Testis (tissue), 3 donors: ENCODE measurements around the gene VWDE. TPM values are rescaled to one million over a fixed set of nuclear protein-coding genes. Genes with fewer than 3 reads are reported as not detected.

Source experiments
- DNase-seq: peaks from one replicate; pipeline ENCODE4 v3.0.0-alpha.2; 2019
- H3K27ac ChIP-seq, 2 donors: fragments of 200-600 bp; sonication (generic); one replicate each; pipeline ENCODE4 v1.5.1; 2019
- H3K27me3 ChIP-seq: fragments of 200-600 bp; sonication (generic); one replicate; pipeline ENCODE4 v1.5.1; 2019
- H3K36me3 ChIP-seq: fragments of 200-600 bp; sonication (generic); one replicate; pipeline ENCODE4 v1.5.1; 2017; ENCODE audit warnings: low read depth; ENCODE audit errors: missing control alignments
- H3K4me1 ChIP-seq: fragments of 200-600 bp; sonication (generic); one replicate; pipeline ENCODE4 v1.5.1; 2019
- H3K4me3 ChIP-seq, 2 donors: fragments of 200-600 bp; sonication (generic); one replicate each; pipeline ENCODE4 v1.5.1; 2017 to 2019
- H3K9me3 ChIP-seq: fragments of 200-600 bp; sonication (generic); one replicate; pipeline ENCODE4 v1.5.1; 2017
- POLR2A ChIP-seq: fragments of 450-650 bp; IDR thresholded peaks from one replicate; pipeline ENCODE4 v1.6.1; 2017; ENCODE audit warnings: antibody characterized with exemption, mild to moderate bottlenecking, moderate library complexity
- WGBS, 2 donors: methylation state at CpG; one replicate each; pipeline ENCODE4 v1.1.5; 2018; 5-methylcytosine and 5-hydroxymethylcytosine counted together
- intact Hi-C: fragments of 100-400 bp; cut with DNase I; formaldehyde crosslinking; loops from one replicate; pipeline ENCODE4 v1.15.1; 2023; ENCODE audit warnings: low total_unique reads
- polyA plus RNA-seq: library from polyadenylated mRNA; stranded (reverse); fragments of 350-450 nt; fragmentation: Illumina TruSeq; extraction: RNeasy Lipid Tissue Mini Kit (QIAGEN cat#74804); gene quantifications from one replicate; pipeline ENCODE4 v1.2.3, GENCODE V29; 2014; ENCODE audit warnings: low read depth, low replicate concordance; ENCODE audit not compliant: insufficient read depth
- total RNA-seq, 2 donors: library from RNA; depleted of rRNA; stranded (reverse); fragments of >200 nt; gene quantifications; one replicate each; pipeline ENCODE4 v1.2.3, GENCODE V29; 2016
- TF ChIP-seq, protein P1 (sequence below), 3 experiments: fragments of 450-650 bp in 2 of 3; fragments of 200-600 bp in 1 of 3; sonication (generic) in 1 of 3; IDR thresholded peaks; one replicate each; pipeline ENCODE4 v1.5.1; 2016 to 2019; ENCODE audit warnings: antibody characterized with exemption in 3 of 3, mild to moderate bottlenecking in 2 of 3, moderate library complexity in 1 of 3

Gene VWDE
- total and polyA plus RNA-seq, 3 donors from 2014 or later = 0.45 to 6.6 (median 3.3) TPM

- no peak overlapping the region for H3K4me3 ChIP-seq
- no peak overlapping the region for H3K27ac ChIP-seq
- H3K4me1 ChIP-seq = no peaks in the 10 kb centered on the region
- WGBS, 2 donors = 76 to 89% methylated on average over 1 of the region's 1 CpG
- DNase-seq = no peak
- TF ChIP-seq, protein P1, sequence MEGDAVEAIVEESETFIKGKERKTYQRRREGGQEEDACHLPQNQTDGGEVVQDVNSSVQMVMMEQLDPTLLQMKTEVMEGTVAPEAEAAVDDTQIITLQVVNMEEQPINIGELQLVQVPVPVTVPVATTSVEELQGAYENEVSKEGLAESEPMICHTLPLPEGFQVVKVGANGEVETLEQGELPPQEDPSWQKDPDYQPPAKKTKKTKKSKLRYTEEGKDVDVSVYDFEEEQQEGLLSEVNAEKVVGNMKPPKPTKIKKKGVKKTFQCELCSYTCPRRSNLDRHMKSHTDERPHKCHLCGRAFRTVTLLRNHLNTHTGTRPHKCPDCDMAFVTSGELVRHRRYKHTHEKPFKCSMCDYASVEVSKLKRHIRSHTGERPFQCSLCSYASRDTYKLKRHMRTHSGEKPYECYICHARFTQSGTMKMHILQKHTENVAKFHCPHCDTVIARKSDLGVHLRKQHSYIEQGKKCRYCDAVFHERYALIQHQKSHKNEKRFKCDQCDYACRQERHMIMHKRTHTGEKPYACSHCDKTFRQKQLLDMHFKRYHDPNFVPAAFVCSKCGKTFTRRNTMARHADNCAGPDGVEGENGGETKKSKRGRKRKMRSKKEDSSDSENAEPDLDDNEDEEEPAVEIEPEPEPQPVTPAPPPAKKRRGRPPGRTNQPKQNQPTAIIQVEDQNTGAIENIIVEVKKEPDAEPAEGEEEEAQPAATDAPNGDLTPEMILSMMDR (IDR thresholded peaks at IDR 0.05) = no peak
- TF ChIP-seq POLR2A = no peak
- H3K9me3 ChIP-seq = no peaks in the 10 kb centered on the region
- no peaks in the 10 kb centered on the region for H3K27me3 ChIP-seq
- H3K36me3 ChIP-seq = no peaks in the 10 kb centered on the region
- intact Hi-C loops = no loop called here
These were observed 111.8 kb downstream of the VWDE start for GRCh38 chr7:12291870-12292269.

DNA sequence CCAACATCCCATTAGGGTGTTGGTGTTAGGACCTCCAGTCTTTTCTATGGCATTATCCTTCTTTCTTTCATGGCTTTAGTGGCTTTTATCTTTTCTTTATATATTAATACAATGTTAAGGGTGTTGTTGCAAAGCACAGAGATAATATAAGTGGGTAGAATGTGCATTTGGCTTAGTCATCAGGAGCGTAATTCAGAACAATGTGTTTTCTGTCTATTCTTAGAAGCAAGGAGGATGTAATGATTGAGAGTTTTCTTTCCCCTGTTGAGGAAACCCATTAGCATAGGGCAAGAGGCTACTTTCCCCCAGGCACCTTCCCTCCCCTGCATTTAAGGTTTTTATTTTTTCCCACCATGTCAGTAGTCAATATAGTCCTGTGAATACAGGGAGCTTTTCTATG lies 112.9 kb downstream of the VWDE start:
- H3K27me3 ChIP-seq = no peaks in the 10 kb centered on the region
- H3K36me3 ChIP-seq = no peaks in the 10 kb centered on the region
- H3K4me3 ChIP-seq = no peak overlapping the region
- no peak for DNase-seq
- H3K9me3 ChIP-seq = no peaks in the 10 kb centered on the region
- TF ChIP-seq, protein P1 (IDR thresholded peaks at IDR 0.05) = no peak
- no peak for TF ChIP-seq POLR2A
- WGBS, 2 donors = 72 to 73% methylated on average over 1 of the region's 1 CpG
- H3K27ac ChIP-seq = no peak overlapping the region
- intact Hi-C loops = no loop called here
- H3K4me1 ChIP-seq = no peaks in the 10 kb centered on the region

- intact Hi-C loops = no loop called here
- no peak overlapping the region for H3K4me3 ChIP-seq
- no peaks in the 10 kb centered on the region for H3K9me3 ChIP-seq
- H3K27me3 ChIP-seq = no peaks in the 10 kb centered on the region
- H3K36me3 ChIP-seq = no peaks in the 10 kb centered on the region
- no peak for DNase-seq
- H3K4me1 ChIP-seq = no peaks in the 10 kb centered on the region
- H3K27ac ChIP-seq = no peak overlapping the region
- WGBS, 2 donors = 76 to 78% methylated on average over 6 of the region's 6 CpGs
- TF ChIP-seq POLR2A = no peak
- TF ChIP-seq, protein P1 (IDR thresholded peaks at IDR 0.05) = no peak
These were observed 113.7 kb downstream of the VWDE start for GRCh38 chr7:12289996-12290395.

- Histone ChIP-seq H3K9me3 (no peaks in the 10 kb centered on the region), H3K27ac (no peak overlapping the region), H3K4me1 (no peaks in the 10 kb centered on the region), H3K36me3 (no peaks in the 10 kb centered on the region), H3K4me3 (no peak overlapping the region), H3K27me3 (no peaks in the 10 kb centered on the region)
- DNase-seq = no peak
- intact Hi-C loops = no loop called here
- 33 to 58% methylated on average over 1 of the region's 1 CpG for WGBS, 2 donors
- no peak for TF ChIP-seq POLR2A
- TF ChIP-seq, protein P1 (IDR thresholded peaks at IDR 0.05) = no peak
These were observed 115.8 kb downstream of the VWDE start for GRCh38 chr7:12287901-12288300.

GRCh38 chr7:12281038-12281437 lies 122.6 kb downstream of the VWDE start:
- TF ChIP-seq POLR2A = no peak
- TF ChIP-seq, protein P1 (IDR thresholded peaks at IDR 0.05) = no peak
- H3K9me3 ChIP-seq = no peaks in the 10 kb centered on the region
- H3K4me3 ChIP-seq = no peak overlapping the region
- WGBS, 2 donors = 70 to 73% methylated on average over 1 of the region's 1 CpG
- intact Hi-C loops = no loop called here
- H3K27ac ChIP-seq = no peak overlapping the region
- DNase-seq = no peak
- no peaks in the 10 kb centered on the region for H3K36me3 ChIP-seq
- no peaks in the 10 kb centered on the region for H3K27me3 ChIP-seq
- no peaks in the 10 kb centered on the region for H3K4me1 ChIP-seq
